Mesothelial cell of epicardium (in vitro differentiated cells): ENCODE results near the gene TRIM7. TPM values are rescaled to one million over a fixed set of nuclear protein-coding genes. Genes with fewer than 3 reads are reported as not detected.

Experiments used
- DNase-seq, 2 experiments: peaks; one replicate each; pipeline ENCODE4 v3.0.0; 2021; ENCODE audit warnings: low spot score in 2 of 2; ENCODE audit not compliant: unreplicated experiment in 2 of 2
- H3K27ac Mint-ChIP-seq: 2 replicates; pipeline ENCODE4 v1.8.0; 2021; ENCODE audit warnings: mixed read lengths
- H3K27me3 Mint-ChIP-seq: 2 replicates; pipeline ENCODE4 v1.8.0; 2021; ENCODE audit warnings: low read depth, mixed read lengths
- H3K36me3 Mint-ChIP-seq: 2 replicates; pipeline ENCODE4 v1.8.0; 2021; ENCODE audit warnings: mixed read lengths
- H3K4me1 Mint-ChIP-seq: 2 replicates; pipeline ENCODE4 v1.8.0; 2021; ENCODE audit warnings: mixed read lengths
- H3K4me3 Mint-ChIP-seq: 2 replicates; pipeline ENCODE4 v1.8.0; 2021; ENCODE audit warnings: mild to moderate bottlenecking, moderate library complexity, mixed read lengths
- H3K9me3 Mint-ChIP-seq: 2 replicates; pipeline ENCODE4 v1.8.0; 2021; ENCODE audit warnings: mixed read lengths
- total RNA-seq: library from RNA; stranded (reverse); gene quantifications from 3 replicates; pipeline ENCODE4 v1.2.1, GENCODE V29; 2021
- TF ChIP-seq, protein P1 (sequence below): fragments of 200-600 bp; sonication (generic); IDR thresholded peaks from one replicate; pipeline ENCODE4 v1.5.0; 2021; ENCODE audit warnings: antibody characterized with exemption; ENCODE audit not compliant: unreplicated experiment

The TRIM7 gene
- total RNA-seq, 1 donor from 2014 or later: 0.72 TPM

- TF ChIP-seq, protein P1, sequence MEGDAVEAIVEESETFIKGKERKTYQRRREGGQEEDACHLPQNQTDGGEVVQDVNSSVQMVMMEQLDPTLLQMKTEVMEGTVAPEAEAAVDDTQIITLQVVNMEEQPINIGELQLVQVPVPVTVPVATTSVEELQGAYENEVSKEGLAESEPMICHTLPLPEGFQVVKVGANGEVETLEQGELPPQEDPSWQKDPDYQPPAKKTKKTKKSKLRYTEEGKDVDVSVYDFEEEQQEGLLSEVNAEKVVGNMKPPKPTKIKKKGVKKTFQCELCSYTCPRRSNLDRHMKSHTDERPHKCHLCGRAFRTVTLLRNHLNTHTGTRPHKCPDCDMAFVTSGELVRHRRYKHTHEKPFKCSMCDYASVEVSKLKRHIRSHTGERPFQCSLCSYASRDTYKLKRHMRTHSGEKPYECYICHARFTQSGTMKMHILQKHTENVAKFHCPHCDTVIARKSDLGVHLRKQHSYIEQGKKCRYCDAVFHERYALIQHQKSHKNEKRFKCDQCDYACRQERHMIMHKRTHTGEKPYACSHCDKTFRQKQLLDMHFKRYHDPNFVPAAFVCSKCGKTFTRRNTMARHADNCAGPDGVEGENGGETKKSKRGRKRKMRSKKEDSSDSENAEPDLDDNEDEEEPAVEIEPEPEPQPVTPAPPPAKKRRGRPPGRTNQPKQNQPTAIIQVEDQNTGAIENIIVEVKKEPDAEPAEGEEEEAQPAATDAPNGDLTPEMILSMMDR: no peak
- no peak overlapping the region for H3K4me3 Mint-ChIP-seq
- H3K4me1 Mint-ChIP-seq: peaks cover 8% of the 10 kb centered on the region
- H3K36me3 Mint-ChIP-seq: no peaks in the 10 kb centered on the region
- no peak for DNase-seq
- H3K9me3 Mint-ChIP-seq: no peaks in the 10 kb centered on the region
- H3K27me3 Mint-ChIP-seq: peaks cover 53% of the 10 kb centered on the region
- no peak overlapping the region for H3K27ac Mint-ChIP-seq
These were observed 48.2 kb downstream of the TRIM7 start for GRCh38 chr5:181156758-181157157.

- no peak for DNase-seq
- H3K27ac Mint-ChIP-seq: no peak overlapping the region
- H3K4me3 Mint-ChIP-seq: no peak overlapping the region
- H3K4me1 Mint-ChIP-seq: peaks cover 1% of the 10 kb centered on the region
- TF ChIP-seq, protein P1: no peak
- no peaks in the 10 kb centered on the region for H3K9me3 Mint-ChIP-seq
- H3K27me3 Mint-ChIP-seq: peaks cover 76% of the 10 kb centered on the region
- no peaks in the 10 kb centered on the region for H3K36me3 Mint-ChIP-seq
These were observed 51.2 kb downstream of the TRIM7 start for GRCh38 chr5:181153814-181154213.

GRCh38 chr5:181152406-181152805, 52.6 kb downstream of the TRIM7 start:
- peaks cover 1% of the 10 kb centered on the region for H3K4me1 Mint-ChIP-seq
- H3K9me3 Mint-ChIP-seq: no peaks in the 10 kb centered on the region
- peaks cover 80% of the 10 kb centered on the region for H3K27me3 Mint-ChIP-seq
- DNase-seq: no peak
- no peaks in the 10 kb centered on the region for H3K36me3 Mint-ChIP-seq
- no peak overlapping the region for H3K4me3 Mint-ChIP-seq
- H3K27ac Mint-ChIP-seq: no peak overlapping the region
- TF ChIP-seq, protein P1: no peak

- DNase-seq: no peak
- H3K9me3 Mint-ChIP-seq: peaks cover 8% of the 10 kb centered on the region
- H3K4me3 Mint-ChIP-seq: no peak overlapping the region
- no peaks in the 10 kb centered on the region for H3K36me3 Mint-ChIP-seq
- peaks cover 77% of the 10 kb centered on the region for H3K27me3 Mint-ChIP-seq
- peaks cover 1% of the 10 kb centered on the region for H3K4me1 Mint-ChIP-seq
- TF ChIP-seq, protein P1: no peak
- H3K27ac Mint-ChIP-seq: no peak overlapping the region
These were observed 53.9 kb downstream of the TRIM7 start for GRCh38 chr5:181151146-181151545.

- DNase-seq: no peak
- Mint-ChIP-seq H3K27ac (no peak overlapping the region), H3K4me3 (no peak overlapping the region), H3K4me1 (peaks cover 1% of the 10 kb centered on the region), H3K36me3 (no peaks in the 10 kb centered on the region), H3K27me3 (peaks cover 67% of the 10 kb centered on the region), H3K9me3 (peaks cover 10% of the 10 kb centered on the region)
- TF ChIP-seq, protein P1: no peak
These were observed 54.9 kb downstream of the TRIM7 start for GRCh38 chr5:181149806-181150733.
